HL-60 (cell line): ENCODE data around the gene CLOCK.
"Not testable (repeated sequence)": the region's sequence is repeated elsewhere in the genome, so short reads cannot be mapped to it uniquely, and the experiment has no call there.

Experiments used
- DNase-seq, 2 experiments: peaks; one replicate each; pipeline ENCODE4 v3.0.0-alpha.2; 2010 to 2020; ENCODE audit warnings: low read depth in 1 of 2, low spot score in 1 of 2
- H3K27ac ChIP-seq: fragments of 250-450 bp; sonication (Bioruptor Pico); replicated peaks from 2 replicates; pipeline ENCODE4 v1.5.1; 2020; ENCODE audit warnings: mild to moderate bottlenecking, moderate library complexity
- H3K27me3 ChIP-seq: fragments of 250-450 bp; sonication (Bioruptor Pico); 2 replicates; pipeline ENCODE4 v1.5.1; 2021; ENCODE audit warnings: mild to moderate bottlenecking, moderate library complexity; ENCODE audit not compliant: insufficient read depth, poor library complexity, severe bottlenecking
- H3K4me3 ChIP-seq: replicated peaks from 2 replicates; pipeline ENCODE4 v1.5.1; 2011; ENCODE audit warnings: mild to moderate bottlenecking, control low read depth, low read length; ENCODE audit not compliant: insufficient read depth
- CTCF ChIP-seq: IDR thresholded peaks from one replicate; pipeline ENCODE4 v1.5.1; 2011; ENCODE audit warnings: low read length, control low read depth, inconsistent platforms; ENCODE audit not compliant: insufficient read depth
- GABPA ChIP-seq: IDR thresholded peaks from 2 replicates; pipeline ENCODE4 v1.6.1; 2012; ENCODE audit warnings: low read depth
- POLR2AphosphoS5 ChIP-seq: IDR thresholded peaks from 2 replicates; pipeline ENCODE4 v1.6.1; 2012; ENCODE audit warnings: low read depth
- SPI1 ChIP-seq: IDR thresholded peaks from 2 replicates; pipeline ENCODE4 v1.6.1; 2012; ENCODE audit warnings: low read depth, mild to moderate bottlenecking, borderline replicate concordance
- TF ChIP-seq, protein P1 (sequence below): IDR thresholded peaks from 2 replicates; pipeline ENCODE4 v1.6.1; 2012; ENCODE audit warnings: low read depth; ENCODE audit not compliant: insufficient replicate concordance

CLOCK gene

DNA sequence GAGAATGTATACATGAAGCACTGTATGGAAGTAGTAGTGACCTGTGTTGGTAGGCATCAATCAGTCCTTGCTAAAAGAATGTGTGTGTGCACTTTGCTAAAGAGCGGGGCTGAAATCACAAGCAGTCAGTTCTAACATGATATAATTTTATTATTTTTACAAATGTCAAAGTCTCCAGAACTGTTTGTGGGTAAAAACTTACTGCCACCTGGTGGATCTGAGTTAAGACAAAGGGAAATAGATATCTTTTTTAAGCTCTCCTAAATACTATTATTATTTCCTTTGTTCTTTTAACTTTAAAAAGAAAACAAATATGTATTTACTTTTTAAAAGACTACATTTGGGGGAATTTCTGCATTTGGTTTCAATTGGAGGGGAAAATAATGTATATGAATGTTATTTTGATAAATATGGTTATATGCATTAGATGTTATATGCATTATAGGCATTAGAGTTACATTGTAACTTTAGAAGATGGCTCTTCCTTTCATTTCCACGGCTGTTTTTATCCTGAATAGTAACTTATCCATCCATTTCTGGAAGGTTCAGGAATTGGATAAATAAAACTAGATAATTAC is 7.8 kb upstream of the CLOCK start:
- Histone ChIP-seq H3K27ac (no peak overlapping the region), H3K27me3 (no peaks in the 10 kb centered on the region), H3K4me3 (no peak overlapping the region)
- DNase-seq, result no peak
- no peak for TF ChIP-seq CTCF

GRCh38 chr4:55553441-55554201 is 6.9 kb upstream of the CLOCK start:
- H3K27me3 ChIP-seq, result no peaks in the 10 kb centered on the region
- no peak overlapping the region for H3K4me3 ChIP-seq
- no peak for TF ChIP-seq GABPA
- TF ChIP-seq, protein P1, sequence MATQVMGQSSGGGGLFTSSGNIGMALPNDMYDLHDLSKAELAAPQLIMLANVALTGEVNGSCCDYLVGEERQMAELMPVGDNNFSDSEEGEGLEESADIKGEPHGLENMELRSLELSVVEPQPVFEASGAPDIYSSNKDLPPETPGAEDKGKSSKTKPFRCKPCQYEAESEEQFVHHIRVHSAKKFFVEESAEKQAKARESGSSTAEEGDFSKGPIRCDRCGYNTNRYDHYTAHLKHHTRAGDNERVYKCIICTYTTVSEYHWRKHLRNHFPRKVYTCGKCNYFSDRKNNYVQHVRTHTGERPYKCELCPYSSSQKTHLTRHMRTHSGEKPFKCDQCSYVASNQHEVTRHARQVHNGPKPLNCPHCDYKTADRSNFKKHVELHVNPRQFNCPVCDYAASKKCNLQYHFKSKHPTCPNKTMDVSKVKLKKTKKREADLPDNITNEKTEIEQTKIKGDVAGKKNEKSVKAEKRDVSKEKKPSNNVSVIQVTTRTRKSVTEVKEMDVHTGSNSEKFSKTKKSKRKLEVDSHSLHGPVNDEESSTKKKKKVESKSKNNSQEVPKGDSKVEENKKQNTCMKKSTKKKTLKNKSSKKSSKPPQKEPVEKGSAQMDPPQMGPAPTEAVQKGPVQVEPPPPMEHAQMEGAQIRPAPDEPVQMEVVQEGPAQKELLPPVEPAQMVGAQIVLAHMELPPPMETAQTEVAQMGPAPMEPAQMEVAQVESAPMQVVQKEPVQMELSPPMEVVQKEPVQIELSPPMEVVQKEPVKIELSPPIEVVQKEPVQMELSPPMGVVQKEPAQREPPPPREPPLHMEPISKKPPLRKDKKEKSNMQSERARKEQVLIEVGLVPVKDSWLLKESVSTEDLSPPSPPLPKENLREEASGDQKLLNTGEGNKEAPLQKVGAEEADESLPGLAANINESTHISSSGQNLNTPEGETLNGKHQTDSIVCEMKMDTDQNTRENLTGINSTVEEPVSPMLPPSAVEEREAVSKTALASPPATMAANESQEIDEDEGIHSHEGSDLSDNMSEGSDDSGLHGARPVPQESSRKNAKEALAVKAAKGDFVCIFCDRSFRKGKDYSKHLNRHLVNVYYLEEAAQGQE, result no peak
- TF ChIP-seq POLR2AphosphoS5, result no peak
- TF ChIP-seq SPI1, result no peak
- TF ChIP-seq CTCF, result no peak
- no peak overlapping the region for H3K27ac ChIP-seq
- no peak for DNase-seq

- not testable (repeated sequence) for H3K4me3 ChIP-seq, DNase-seq, H3K27ac ChIP-seq, H3K27me3 ChIP-seq
These were observed 5.3 kb upstream of the CLOCK start for GRCh38 chr4:55551964-55552363.

- H3K4me3 ChIP-seq, result no peak overlapping the region
- H3K27me3 ChIP-seq, result no peaks in the 10 kb centered on the region
- no peak overlapping the region for H3K27ac ChIP-seq
- DNase-seq, result no peak
- TF ChIP-seq, protein P1, result no peak
- TF ChIP-seq CTCF, result no peak
- TF ChIP-seq SPI1, result no peak
- no peak for TF ChIP-seq GABPA
- TF ChIP-seq POLR2AphosphoS5, result no peak
These were observed 3.2 kb upstream of the CLOCK start for GRCh38 chr4:55549888-55550287.
